NCI-H1436 (cell line): ENCODE measurements around the gene NUCB1.

Source experiments
- DNase-seq: peaks from one replicate; lab custom pipeline; 2025; lab: John Stamatoyannopoulos, UW

Gene NUCB1

GRCh38 chr19:48963371-48964204 is 63.5 kb downstream of the NUCB1 start:
- peak; percentile 59 for DNase-seq

- no peak for DNase-seq
Observed at GRCh38 chr19:48964205-48965039, 64.3 kb downstream of the NUCB1 start.

- peak; percentile 98 for DNase-seq
Observed at GRCh38 chr19:48965040-48965805, 65.1 kb downstream of the NUCB1 start, which contains the start of gene FTL. FTL (plus strand) TSS chr19:48965309; CDS start chr19:48965508, 199 bp downstream.

GRCh38 chr19:48965806-48966540 is 65.9 kb downstream of the NUCB1 start:
- peak; percentile 82 for DNase-seq

- DNase-seq = no peak
Observed at GRCh38 chr19:48966541-48967345, 66.6 kb downstream of the NUCB1 start.

- DNase-seq = no peak
Observed at GRCh38 chr19:48967346-48968178, 67.5 kb downstream of the NUCB1 start.

- no peak for DNase-seq
Observed at GRCh38 chr19:48968179-48968661, 68.1 kb downstream of the NUCB1 start.

- DNase-seq = no peak
Observed at GRCh38 chr19:48968813-48969218, 68.7 kb downstream of the NUCB1 start.

GRCh38 chr19:48969276-48970138 is 69.4 kb downstream of the NUCB1 start:
- no peak for DNase-seq

- no peak for DNase-seq
Observed at GRCh38 chr19:48970139-48970766, 70.1 kb downstream of the NUCB1 start.

GRCh38 chr19:48970923-48971395 is 70.8 kb downstream of the NUCB1 start:
- peak; percentile 82 for DNase-seq
